WTC11 (cell line): ENCODE data around the gene NAV3. TPM values are rescaled to one million over a fixed set of nuclear protein-coding genes. Genes with fewer than 3 reads are reported as not detected.
"Not testable (repeated sequence)": the region's sequence is repeated elsewhere in the genome, so short reads cannot be mapped to it uniquely, and the experiment has no call there.

ENCODE experiments used
- ATAC-seq: fragments of 200-7000 bp; cut with Tn5 transposase; 2 replicates; pipeline ENCODE4 v1.10.0; 2021; ENCODE audit warnings: mild to moderate bottlenecking, moderate library complexity
- CTCF ChIA-PET: fragments of 300-600 bp; sonication (Branson Sonifier 250); formaldehyde crosslinking; loops from one replicate; lab custom pipeline; 2021; ENCODE audit warnings: antibody characterized with exemption; lab: Charles Lee
- POLR2A ChIA-PET: fragments of 350-600 bp; sonication (Branson Sonifier 250); formaldehyde crosslinking; loops from one replicate; lab custom pipeline; 2021; ENCODE audit warnings: antibody characterized with exemption; lab: Charles Lee
- DNase-seq: peaks from one replicate; pipeline ENCODE4 v3.0.0; 2021; ENCODE audit warnings: low spot score
- H3K27ac Mint-ChIP-seq: 2 replicates; pipeline ENCODE4 v1.8.0; 2021; ENCODE audit warnings: mixed read lengths
- H3K27me3 Mint-ChIP-seq: 2 replicates; pipeline ENCODE4 v1.8.0; 2021; ENCODE audit warnings: low read depth, mild to moderate bottlenecking, moderate library complexity, mixed read lengths
- H3K36me3 Mint-ChIP-seq: 2 replicates; pipeline ENCODE4 v1.8.0; 2021; ENCODE audit warnings: mixed read lengths
- H3K4me1 Mint-ChIP-seq: 2 replicates; pipeline ENCODE4 v1.8.0; 2022; ENCODE audit warnings: mixed read lengths
- H3K4me3 Mint-ChIP-seq: 2 replicates; pipeline ENCODE4 v1.8.0; 2021; ENCODE audit warnings: mild to moderate bottlenecking, moderate library complexity, mixed read lengths
- H3K9me3 Mint-ChIP-seq: 2 replicates; pipeline ENCODE4 v1.8.0; 2021; ENCODE audit warnings: mixed read lengths
- CBFB ChIP-seq: sonication (generic); formaldehyde crosslinking; IDR thresholded peaks from 2 replicates; pipeline ENCODE4 v1.8.1; 2022; ENCODE audit warnings: mild to moderate bottlenecking, low read depth, missing genetic modification reagents
- ELF4 ChIP-seq: sonication (generic); formaldehyde crosslinking; IDR thresholded peaks from 2 replicates; pipeline ENCODE4 v1.8.1; 2022; ENCODE audit warnings: low read depth, mild to moderate bottlenecking, moderate library complexity, missing genetic modification reagents
- FOXJ3 ChIP-seq: sonication (generic); formaldehyde crosslinking; IDR thresholded peaks from 2 replicates; pipeline ENCODE4 v1.9.0; 2021; ENCODE audit warnings: missing genetic modification reagents, mild to moderate bottlenecking, borderline replicate concordance
- NR1H2 ChIP-seq: sonication (generic); formaldehyde crosslinking; IDR thresholded peaks from 2 replicates; pipeline ENCODE4 v1.9.0; 2021; ENCODE audit warnings: mild to moderate bottlenecking, moderate library complexity, missing genetic modification reagents
- RELA ChIP-seq: sonication (generic); formaldehyde crosslinking; IDR thresholded peaks from 2 replicates; pipeline ENCODE4 v1.8.1; 2022; ENCODE audit warnings: missing genetic modification reagents, mild to moderate bottlenecking, borderline replicate concordance
- TEAD1 ChIP-seq: sonication (generic); formaldehyde crosslinking; IDR thresholded peaks from 2 replicates; pipeline ENCODE4 v1.8.0; 2022; ENCODE audit warnings: mild to moderate bottlenecking, missing genetic modification reagents
- TP53 ChIP-seq: sonication (generic); formaldehyde crosslinking; IDR thresholded peaks from 2 replicates; pipeline ENCODE4 v1.8.1; 2023; ENCODE audit warnings: mild to moderate bottlenecking, missing genetic modification reagents
- ZNF219 ChIP-seq: sonication (generic); formaldehyde crosslinking; IDR thresholded peaks from 2 replicates; pipeline ENCODE4 v1.8.0; 2023; ENCODE audit warnings: missing genetic modification reagents, mild to moderate bottlenecking, borderline replicate concordance
- total RNA-seq: library from RNA; stranded (reverse); gene quantifications from 3 replicates; pipeline ENCODE4 v1.2.3, GENCODE V29; 2021
- TF ChIP-seq, protein P1 (sequence below): sonication (generic); formaldehyde crosslinking; conservative IDR thresholded peaks from 2 replicates; pipeline ENCODE4 v1.8.1; 2022; ENCODE audit warnings: mild to moderate bottlenecking, missing genetic modification reagents
- TF ChIP-seq, protein P2 (sequence below): sonication (generic); formaldehyde crosslinking; IDR thresholded peaks from 2 replicates; pipeline ENCODE4 v1.8.1; 2023; ENCODE audit warnings: mild to moderate bottlenecking, missing genetic modification reagents, moderate library complexity
- TF ChIP-seq, protein P3 (sequence below): fragments of 250-450 bp; sonication (Bioruptor Pico); IDR thresholded peaks from 2 replicates; pipeline ENCODE4 v1.9.0; 2021; ENCODE audit warnings: moderate library complexity, mild to moderate bottlenecking, inconsistent platforms, borderline replicate concordance
- TF ChIP-seq, protein P4 (sequence below): fragments of 250-450 bp; sonication (Bioruptor Pico); IDR thresholded peaks from 2 replicates; pipeline ENCODE4 v2.1.2; 2022; ENCODE audit warnings: mild to moderate bottlenecking, moderate library complexity
- TF ChIP-seq, protein P5 (sequence below): sonication (generic); formaldehyde crosslinking; IDR thresholded peaks from 2 replicates; pipeline ENCODE4 v1.8.0; 2023; ENCODE audit warnings: mild to moderate bottlenecking, missing genetic modification reagents
- TF ChIP-seq, protein P6 (sequence below): sonication (generic); formaldehyde crosslinking; IDR thresholded peaks from 2 replicates; pipeline ENCODE4 v1.8.0; 2022; ENCODE audit warnings: mild to moderate bottlenecking, missing genetic modification reagents

The NAV3 gene
- total RNA-seq, 1 experiment from 2014 or later = 3.3 TPM

DNA sequence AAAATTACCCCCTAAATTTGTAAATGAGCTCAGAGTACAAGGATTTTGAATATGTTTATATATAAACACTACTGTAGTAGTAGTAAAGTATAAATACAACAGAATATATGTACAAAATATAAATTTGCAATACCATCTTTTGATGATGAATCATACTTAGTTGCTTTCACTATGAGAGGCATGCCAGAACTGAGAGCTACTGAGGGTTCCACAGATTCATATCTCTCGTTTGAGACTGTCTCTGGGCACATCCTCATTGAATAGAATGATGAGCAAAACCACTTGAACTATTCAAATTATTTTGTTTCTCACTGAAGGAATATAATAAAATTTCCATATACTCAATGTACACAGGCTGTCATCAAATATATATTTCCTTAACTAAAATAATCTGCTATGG lies 417.6 kb downstream of the NAV3 start:
- Mint-ChIP-seq H3K4me3 (no peak overlapping the region), H3K9me3 (peaks cover 7% of the 10 kb centered on the region; the same call in 1 of the 2 replicates), H3K27me3 (no peaks in the 10 kb centered on the region; the same call in 1 of the 2 replicates), H3K27ac (no peak overlapping the region), H3K4me1 (peaks cover 35% of the 10 kb centered on the region), H3K36me3 (peaks cover 6% of the 10 kb centered on the region; the same call in 1 of the 2 replicates)
- no peak for DNase-seq
- TF ChIP-seq RELA (no peak), ZNF219 (CRISPR knock-in tag) (no peak), ELF4 (CRISPR knock-in tag) (no peak), FOXJ3 (CRISPR knock-in tag) (no peak)
- TF ChIP-seq, protein P1, sequence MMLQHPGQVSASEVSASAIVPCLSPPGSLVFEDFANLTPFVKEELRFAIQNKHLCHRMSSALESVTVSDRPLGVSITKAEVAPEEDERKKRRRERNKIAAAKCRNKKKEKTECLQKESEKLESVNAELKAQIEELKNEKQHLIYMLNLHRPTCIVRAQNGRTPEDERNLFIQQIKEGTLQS (CRISPR knock-in tag) = no peak
- TF ChIP-seq, protein P2, sequence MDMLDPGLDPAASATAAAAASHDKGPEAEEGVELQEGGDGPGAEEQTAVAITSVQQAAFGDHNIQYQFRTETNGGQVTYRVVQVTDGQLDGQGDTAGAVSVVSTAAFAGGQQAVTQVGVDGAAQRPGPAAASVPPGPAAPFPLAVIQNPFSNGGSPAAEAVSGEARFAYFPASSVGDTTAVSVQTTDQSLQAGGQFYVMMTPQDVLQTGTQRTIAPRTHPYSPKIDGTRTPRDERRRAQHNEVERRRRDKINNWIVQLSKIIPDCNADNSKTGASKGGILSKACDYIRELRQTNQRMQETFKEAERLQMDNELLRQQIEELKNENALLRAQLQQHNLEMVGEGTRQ (CRISPR knock-in tag) = no peak
- TF ChIP-seq, protein P3, sequence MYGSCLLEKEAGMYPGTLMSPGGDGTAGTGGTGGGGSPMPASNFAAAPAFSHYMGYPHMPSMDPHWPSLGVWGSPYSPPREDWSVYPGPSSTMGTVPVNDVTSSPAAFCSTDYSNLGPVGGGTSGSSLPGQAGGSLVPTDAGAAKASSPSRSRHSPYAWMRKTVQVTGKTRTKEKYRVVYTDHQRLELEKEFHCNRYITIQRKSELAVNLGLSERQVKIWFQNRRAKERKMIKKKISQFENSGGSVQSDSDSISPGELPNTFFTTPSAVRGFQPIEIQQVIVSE = no peak
- CTCF ChIA-PET = no interaction called here
- no peak for ATAC-seq
- POLR2A ChIA-PET = no interaction called here

DNA sequence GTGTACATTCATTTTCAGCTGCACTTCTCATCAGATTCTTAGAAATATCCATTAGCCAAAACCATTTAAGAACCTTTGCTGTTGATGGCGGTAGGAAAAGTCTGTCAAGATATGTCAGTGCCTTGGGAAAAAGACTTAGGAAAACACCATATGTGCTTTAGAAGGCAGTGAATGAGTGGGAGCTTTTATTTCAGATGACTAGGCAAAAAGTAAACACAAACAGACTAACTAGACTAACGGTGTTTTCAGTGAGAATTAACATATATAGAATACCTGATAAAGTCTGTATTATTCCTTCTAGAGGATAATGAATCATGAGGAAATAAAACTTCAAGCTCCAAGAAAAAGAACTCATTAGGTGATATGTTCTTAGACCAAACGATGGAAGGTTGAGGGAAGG lies 418.9 kb downstream of the NAV3 start:
- TF ChIP-seq TEAD1 (CRISPR knock-in tag) (no peak), TP53 (CRISPR knock-in tag) (no peak), NR1H2 (CRISPR knock-in tag) (no peak), CBFB (CRISPR knock-in tag) (no peak)
- TF ChIP-seq, protein P4, sequence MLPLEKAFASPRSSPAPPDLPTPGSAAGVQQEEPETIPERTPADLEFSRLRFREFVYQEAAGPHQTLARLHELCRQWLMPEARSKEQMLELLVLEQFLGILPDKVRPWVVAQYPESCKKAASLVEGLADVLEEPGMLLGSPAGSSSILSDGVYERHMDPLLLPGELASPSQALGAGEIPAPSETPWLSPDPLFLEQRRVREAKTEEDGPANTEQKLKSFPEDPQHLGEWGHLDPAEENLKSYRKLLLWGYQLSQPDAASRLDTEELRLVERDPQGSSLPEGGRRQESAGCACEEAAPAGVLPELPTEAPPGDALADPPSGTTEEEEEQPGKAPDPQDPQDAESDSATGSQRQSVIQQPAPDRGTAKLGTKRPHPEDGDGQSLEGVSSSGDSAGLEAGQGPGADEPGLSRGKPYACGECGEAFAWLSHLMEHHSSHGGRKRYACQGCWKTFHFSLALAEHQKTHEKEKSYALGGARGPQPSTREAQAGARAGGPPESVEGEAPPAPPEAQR (CRISPR knock-in tag) = no peak
- TF ChIP-seq, protein P5, sequence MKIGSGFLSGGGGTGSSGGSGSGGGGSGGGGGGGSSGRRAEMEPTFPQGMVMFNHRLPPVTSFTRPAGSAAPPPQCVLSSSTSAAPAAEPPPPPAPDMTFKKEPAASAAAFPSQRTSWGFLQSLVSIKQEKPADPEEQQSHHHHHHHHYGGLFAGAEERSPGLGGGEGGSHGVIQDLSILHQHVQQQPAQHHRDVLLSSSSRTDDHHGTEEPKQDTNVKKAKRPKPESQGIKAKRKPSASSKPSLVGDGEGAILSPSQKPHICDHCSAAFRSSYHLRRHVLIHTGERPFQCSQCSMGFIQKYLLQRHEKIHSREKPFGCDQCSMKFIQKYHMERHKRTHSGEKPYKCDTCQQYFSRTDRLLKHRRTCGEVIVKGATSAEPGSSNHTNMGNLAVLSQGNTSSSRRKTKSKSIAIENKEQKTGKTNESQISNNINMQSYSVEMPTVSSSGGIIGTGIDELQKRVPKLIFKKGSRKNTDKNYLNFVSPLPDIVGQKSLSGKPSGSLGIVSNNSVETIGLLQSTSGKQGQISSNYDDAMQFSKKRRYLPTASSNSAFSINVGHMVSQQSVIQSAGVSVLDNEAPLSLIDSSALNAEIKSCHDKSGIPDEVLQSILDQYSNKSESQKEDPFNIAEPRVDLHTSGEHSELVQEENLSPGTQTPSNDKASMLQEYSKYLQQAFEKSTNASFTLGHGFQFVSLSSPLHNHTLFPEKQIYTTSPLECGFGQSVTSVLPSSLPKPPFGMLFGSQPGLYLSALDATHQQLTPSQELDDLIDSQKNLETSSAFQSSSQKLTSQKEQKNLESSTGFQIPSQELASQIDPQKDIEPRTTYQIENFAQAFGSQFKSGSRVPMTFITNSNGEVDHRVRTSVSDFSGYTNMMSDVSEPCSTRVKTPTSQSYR (CRISPR knock-in tag) = no peak
- TF ChIP-seq, protein P6, sequence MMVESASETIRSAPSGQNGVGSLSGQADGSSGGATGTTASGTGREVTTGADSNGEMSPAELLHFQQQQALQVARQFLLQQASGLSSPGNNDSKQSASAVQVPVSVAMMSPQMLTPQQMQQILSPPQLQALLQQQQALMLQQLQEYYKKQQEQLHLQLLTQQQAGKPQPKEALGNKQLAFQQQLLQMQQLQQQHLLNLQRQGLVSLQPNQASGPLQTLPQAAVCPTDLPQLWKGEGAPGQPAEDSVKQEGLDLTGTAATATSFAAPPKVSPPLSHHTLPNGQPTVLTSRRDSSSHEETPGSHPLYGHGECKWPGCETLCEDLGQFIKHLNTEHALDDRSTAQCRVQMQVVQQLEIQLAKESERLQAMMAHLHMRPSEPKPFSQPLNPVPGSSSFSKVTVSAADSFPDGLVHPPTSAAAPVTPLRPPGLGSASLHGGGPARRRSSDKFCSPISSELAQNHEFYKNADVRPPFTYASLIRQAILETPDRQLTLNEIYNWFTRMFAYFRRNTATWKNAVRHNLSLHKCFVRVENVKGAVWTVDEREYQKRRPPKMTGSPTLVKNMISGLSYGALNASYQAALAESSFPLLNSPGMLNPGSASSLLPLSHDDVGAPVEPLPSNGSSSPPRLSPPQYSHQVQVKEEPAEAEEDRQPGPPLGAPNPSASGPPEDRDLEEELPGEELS (CRISPR knock-in tag) = no peak
- Mint-ChIP-seq H3K4me1 (peaks cover 25% of the 10 kb centered on the region), H3K36me3 (peaks cover 9% of the 10 kb centered on the region; the same call in 1 of the 2 replicates), H3K9me3 (peaks cover 11% of the 10 kb centered on the region; the same call in 1 of the 2 replicates), H3K27ac (no peak overlapping the region), H3K4me3 (no peak overlapping the region), H3K27me3 (no peaks in the 10 kb centered on the region; the same call in 1 of the 2 replicates)
- ChIA-PET POLR2A (no interaction called here), CTCF (no interaction called here)
- no peak for DNase-seq
- no peak for ATAC-seq

DNA sequence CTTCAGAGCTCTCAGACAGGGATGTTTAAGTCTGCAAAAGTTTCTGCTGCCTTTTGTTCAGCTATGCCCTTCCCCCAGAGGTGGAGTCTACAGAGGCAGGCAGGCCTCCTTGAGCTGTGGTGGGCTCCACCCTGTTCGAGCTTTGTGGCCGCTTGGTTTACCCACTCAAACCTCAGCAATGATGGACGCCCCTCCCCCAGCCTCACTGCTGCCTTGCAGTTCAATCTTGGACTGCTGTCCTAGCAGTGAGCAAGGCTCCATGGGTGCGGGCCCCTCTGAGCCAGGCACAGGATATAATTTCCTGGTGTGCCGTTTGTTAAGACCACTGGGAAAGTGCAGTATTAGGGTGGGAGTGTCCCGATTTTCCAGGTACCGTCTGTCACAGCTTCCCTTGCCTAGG lies 427.0 kb downstream of the NAV3 start:
- ATAC-seq, CTCF ChIA-PET, H3K27ac Mint-ChIP-seq, H3K4me3 Mint-ChIP-seq, H3K27me3 Mint-ChIP-seq, H3K4me1 Mint-ChIP-seq, POLR2A ChIA-PET, DNase-seq: not testable (repeated sequence)
- Mint-ChIP-seq H3K9me3 (peaks cover 33% of the 10 kb centered on the region), H3K36me3 (peaks cover 23% of the 10 kb centered on the region)
